ENCODE results near the gene POLN.

GRCh38 chr4:2222838-2223237 is 19.1 kb downstream of the POLN start:
- no peak for TF ChIP-seq EZH2 (IDR thresholded peaks at IDR 0.05; ENCODE audit: borderline replicate concordance, low read length)
- TF ChIP-seq CTCF (IDR thresholded peaks at IDR 0.05; ENCODE audit: low read length): no peak
